ENCODE results near the gene CARD14.
"Not testable (repeated sequence)": the region's sequence is repeated elsewhere in the genome, so short reads cannot be mapped to it uniquely, and the experiment has no call there.

The CARD14 gene

DNA sequence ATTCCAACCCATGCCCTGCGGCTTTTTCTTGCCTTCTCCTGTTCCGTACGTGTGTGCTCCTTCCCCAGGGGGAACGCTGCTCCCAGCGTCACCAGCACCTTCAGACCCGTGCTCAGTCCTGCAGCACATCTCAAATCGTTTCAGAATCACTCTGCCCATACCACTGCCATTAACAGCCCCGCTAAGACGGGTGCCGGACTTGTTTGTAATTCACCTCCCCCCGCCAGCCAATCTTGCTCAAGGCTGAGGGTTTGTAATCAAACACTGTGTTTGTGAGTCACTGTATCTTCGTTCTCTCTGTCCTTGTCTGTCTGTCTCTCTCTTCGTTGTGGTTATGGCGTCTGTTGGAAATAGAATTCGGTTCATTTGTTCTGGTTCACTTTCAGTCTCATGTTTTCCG, 17.3 kb downstream of the CARD14 start:
- no peak for DNase-seq

DNA sequence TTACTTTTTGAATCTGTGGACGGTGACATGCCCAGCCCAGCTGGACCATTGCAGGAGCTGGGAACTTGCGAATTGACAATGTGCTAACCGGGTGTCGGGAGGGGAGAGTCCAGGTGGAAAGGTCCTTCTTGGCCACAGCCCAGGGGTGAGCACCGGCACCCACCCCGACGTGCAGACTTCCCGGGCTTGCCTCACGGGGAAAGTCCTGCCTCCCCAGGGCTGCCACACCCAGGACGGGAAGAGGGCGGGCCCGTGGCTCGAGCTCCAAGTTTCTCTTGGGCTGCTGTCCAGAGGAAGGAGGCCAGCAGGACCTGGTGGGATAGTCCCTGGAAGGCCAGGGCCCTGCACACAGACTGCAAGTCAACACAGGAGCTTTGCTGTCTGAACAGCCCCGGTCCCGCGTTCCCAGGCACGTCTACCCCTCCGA, 17.7 kb downstream of the CARD14 start:
- no peak for DNase-seq

DNA sequence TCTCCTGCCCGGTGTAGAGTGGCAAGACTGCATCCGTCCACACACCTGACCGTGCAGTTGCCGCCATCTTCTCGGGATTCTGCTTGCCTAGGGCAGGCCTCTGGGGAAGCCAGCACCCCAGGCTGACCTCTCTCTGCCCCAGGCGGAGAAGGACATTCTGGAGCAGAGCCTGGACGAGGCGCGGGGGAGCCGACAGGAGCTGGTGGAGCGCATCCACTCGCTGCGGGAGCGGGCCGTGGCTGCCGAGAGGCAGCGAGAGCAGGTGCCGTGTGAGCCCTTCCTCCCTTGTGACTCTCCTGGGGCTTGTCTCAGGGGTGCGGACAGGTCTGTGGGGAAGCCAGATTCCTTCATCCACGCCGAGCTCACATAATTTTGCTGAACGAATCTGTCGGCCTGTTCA, 19.8 kb downstream of the CARD14 start:
- DNase-seq: no peak

DNA sequence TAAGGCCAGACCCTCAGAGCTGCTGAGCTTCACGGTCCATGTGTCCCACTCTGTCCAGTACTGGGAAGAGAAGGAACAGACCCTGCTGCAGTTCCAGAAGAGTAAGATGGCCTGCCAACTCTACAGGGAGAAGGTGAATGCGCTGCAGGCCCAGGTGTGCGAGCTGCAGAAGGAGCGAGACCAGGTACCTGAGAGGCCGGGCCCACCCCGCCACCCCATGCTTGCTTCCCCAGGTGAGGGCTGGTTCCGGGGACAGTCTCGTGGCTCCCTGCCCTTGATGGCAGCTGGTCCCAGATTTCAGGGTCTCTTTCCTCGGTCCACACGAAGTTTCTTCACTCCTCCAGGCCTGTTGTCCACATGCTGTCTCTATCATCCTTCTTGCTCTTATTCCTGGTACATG, 20.9 kb downstream of the CARD14 start:
- no peak for DNase-seq

DNA sequence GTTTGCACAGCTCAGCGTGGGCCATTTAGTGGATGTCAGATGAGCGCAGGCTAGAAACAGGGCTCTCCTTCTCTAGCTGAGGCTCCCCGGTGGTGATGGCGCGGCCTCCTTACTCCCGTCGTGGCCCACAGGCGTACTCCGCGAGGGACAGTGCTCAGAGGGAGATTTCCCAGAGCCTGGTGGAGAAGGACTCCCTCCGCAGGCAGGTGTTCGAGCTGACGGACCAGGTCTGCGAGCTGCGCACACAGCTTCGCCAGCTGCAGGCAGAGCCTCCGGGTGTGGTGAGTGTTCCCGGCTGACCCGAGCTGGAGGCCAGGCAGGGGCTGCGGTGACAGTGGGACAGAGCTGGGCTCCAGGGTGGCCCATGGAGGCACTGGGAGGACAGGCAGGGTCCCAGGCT, 21.4 kb downstream of the CARD14 start:
- no peak for DNase-seq

DNA sequence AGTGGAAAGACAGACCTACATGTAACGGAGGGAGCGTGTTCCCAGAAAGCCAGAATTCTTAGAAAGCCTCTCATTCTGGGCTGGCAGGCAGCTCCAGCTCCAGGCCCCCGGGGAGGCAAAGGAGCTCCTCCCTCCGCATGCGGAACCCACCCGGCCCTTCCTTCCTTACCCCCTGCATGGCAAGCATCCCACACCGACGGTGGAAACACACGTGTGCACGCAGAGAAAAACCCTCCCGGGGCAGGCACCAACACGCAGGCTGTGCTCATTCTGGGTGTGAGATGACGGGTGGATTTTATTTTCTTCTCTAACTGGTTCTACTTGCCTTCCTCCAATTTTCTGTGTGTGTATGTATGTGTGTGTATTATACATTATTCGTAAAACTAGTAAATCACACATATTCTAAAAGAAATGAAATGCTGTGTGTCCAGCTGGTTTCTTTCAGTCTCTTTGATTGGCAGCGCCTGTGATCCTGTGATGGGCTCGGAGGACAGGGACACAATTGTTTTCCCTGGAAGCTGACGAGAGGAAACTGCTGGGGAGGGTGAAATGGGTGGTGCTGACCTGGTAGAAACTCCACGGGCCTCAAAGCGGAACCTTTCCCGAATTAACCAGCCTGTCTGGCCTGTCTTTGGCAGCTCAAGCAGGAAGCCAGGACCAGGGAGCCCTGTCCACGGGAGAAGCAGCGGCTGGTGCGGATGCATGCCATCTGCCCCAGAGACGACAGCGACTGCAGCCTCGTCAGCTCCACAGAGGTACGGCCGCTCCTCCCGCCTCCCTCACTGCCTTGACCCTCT, 22.2 kb downstream of the CARD14 start:
- DNase-seq: peak; percentile 13

DNA sequence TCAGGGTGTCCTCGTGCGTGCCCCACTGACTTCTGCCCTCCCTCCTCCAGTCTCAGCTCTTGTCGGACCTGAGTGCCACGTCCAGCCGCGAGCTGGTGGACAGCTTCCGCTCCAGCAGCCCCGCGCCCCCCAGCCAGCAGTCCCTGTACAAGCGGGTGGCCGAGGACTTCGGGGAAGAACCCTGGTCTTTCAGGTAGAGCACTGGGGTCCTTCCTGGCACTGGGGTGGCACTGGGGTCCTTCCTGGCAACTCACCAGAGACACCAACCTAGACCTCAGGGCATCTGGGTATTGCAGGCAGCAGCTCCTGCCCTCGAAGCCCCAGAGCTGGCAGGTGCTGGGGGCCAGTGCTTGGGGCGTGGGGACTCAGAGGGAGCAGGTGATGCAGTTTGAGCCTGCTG, 25.3 kb downstream of the CARD14 start:
- DNase-seq: no peak

DNA sequence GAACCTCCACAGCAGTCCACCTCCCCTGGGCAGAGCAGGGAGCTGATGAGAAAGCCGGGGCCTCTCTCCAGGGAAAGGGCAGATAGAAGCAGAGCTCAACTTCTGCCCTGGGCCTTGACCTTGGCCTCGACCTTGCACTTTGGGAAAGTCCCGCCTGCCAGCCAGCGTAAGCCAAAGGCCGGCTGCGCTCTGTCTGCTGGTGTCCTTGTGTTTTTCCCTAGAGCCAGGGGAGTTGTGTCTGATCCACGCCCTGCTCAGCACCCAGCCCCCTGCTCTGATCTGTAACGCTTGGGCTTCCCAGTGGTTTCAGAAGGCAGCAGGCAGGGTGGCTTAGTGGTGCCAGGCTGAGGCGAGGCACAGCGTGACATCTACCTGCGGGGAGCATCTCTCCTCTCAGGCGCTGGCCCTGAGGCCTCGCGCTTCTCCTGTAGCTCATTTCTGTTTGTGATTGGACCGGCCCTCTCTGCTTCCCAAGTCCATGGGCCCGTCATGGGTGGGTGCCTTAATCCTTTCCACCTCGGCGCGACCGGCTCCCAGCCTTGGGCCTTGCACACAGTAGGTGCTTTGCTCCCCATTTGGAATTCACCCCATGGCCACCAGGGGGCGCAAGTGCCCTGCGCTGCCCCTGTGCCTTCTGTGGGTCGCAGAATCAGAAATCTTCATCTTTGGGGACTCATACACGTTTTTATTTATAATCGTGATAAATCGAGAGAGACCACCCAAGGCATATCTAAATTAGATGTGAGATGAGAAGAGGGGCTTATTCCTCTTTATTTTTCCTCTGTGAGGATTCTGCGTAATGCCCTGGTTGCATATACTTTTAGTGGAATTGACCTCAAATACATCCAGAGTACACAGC, 26.1 kb downstream of the CARD14 start:
- DNase-seq: no peak

DNA sequence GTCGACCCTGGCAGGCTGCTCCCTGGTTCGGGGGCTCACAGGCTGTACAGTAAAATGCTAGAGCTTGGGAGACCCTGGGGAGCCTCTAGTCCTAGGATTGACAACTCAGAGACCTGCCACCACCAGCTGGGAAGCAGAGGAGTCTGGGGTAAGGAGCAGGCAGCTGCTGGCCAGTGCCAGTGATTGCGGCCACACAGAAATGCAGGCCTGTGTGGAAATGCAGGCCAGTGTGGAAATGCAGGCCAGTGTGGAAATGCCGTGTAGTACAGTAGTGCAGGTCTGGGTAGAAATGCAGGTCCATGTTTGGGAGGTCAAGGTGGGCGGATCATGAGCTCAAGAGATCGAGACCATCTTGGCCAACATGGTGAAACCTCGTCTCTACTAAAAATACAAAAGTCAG, 26.8 kb downstream of the CARD14 start:
- DNase-seq: no peak

DNA sequence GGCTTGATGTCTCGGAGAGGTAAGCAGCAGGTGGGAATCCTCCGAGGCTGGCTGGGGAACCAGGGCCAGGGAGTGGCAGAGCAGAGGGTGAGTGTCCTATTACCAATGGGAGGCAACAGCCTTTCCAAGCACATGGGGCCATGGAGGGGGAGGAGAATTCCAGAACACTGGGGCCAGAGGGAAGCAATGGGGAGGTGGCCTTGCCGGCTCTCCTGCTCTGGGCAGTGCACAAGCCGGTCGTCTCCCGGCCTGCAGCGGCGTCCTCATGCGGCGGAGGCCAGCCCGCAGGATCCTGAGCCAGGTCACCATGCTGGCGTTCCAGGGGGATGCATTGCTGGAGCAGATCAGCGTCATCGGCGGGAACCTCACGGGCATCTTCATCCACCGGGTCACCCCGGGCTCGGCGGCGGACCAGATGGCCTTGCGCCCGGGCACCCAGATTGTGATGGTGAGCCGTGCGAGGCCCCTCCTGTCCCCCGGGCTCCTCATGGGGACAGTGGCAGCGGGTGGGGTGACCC, 28.4 kb downstream of the CARD14 start:
- DNase-seq: peak; percentile 54

DNA sequence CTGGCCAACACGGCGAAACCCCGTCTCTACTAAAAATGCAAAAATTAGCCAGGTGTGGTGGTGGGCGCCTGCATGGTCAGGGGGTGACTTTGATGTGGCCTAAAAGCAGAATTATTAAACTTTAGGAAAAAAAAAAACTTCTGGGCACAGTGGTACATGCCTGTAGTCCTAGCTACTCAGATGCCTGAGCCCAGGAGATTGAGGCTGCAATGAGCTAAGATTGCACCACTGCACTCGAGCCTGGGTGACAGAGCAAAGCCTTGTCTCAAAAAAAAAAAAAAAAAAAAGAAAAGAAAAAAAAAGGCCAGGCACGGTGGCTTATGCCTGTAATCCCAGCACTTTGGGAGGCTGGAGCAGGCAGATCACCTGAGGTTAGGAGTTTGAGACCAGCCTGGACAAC, 29.5 kb downstream of the CARD14 start:
- DNase-seq: not testable (repeated sequence)

DNA sequence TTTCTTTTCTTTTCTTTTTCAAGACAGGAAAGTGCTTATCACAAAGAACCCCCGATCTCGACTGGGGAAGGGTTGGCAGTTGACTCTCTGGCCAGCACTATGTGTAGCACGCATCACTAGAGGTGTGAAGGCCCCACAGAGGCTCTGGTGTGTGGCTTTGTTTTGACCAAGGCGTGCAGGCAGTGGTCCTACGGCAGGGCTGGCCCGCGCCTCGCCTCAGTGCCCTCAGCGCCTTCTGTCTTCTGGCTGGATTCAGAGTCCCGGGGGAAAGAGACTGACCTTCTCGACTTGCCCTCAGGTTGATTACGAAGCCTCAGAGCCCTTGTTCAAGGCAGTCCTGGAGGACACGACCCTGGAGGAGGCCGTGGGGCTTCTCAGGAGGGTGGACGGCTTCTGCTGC, 31.6 kb downstream of the CARD14 start:
- no peak for DNase-seq

DNA sequence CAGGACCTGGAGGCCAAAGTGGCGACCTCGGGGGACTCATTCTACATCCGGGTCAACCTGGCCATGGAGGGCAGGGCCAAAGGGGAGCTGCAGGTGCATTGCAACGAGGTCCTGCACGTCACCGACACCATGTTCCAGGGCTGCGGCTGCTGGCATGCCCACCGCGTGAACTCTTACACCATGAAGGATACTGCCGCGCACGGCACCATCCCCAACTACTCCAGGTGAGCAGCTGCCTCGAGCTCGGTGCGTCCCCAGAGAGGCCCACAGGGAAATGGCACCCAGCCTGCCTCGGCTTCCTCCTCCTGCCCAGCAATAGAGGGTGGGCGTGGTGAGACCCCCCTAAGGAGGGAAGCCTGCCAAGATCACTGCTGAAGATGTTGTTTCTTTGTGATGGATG, 32.4 kb downstream of the CARD14 start:
- no peak for DNase-seq

DNA sequence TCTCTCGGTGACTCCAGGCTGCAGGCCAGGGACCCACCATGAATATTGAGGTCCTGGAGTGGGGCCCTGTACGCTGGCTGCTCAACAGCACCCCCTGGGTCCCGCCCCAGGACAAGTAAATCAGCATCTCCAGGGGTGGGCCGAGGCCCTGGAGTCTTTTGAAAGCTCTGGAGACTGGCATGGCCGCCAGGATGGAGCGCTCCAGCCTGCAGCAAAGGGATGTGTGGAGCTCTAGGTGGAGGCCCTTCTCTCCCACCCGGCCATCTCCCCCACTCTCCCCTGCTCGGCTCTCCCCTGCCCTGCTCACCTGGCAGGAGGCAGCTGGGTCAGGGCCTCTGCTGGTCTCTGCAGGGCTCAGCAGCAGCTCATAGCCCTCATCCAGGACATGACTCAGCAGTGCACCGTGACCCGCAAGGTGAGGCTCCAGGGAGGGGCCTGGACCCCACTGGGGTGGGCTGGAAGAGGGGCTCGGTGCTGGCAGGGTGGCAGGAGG, 33.7 kb downstream of the CARD14 start:
- no peak for DNase-seq

DNA sequence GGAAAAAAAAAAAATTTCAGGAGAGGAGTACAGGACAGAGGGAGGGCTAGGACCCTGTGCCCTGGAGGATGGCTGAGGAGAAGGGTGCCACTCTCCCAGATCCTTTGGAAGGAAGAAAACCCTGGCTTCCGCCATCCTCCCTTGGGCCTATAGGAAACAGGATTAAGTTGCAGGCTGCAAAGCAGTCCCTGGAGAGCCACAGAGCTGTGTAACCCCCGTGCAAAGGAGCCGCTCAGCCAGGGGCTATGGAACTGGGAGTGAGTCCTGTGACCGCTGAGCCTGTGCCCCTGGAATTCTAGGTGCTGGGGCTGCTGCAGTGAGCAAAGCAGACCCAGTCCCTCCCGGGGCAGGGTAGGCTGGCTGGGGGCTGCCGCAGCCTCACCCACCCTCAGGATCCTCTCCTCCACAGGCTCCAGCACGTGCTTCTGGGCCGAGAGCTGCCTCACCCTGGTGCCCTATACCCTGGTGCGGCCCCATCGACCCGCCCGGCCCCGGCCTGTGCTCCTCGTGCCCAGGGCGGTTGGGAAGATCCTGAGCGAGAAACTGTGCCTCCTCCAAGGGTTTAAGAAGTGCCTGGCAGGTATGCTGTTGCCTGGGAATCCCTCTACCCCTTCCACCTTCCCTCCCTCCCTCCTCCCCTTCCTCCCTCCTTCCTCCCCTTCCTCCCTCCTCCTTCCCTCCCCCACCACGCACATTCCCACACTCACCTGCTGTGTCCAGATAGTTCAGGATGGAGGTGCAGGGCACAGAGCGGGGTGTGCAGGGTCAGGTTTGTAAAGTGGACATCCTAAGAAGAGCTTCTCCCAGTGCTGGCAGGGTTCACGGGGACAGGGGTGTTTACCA, 35.0 kb downstream of the CARD14 start:
- DNase-seq: no peak

DNA sequence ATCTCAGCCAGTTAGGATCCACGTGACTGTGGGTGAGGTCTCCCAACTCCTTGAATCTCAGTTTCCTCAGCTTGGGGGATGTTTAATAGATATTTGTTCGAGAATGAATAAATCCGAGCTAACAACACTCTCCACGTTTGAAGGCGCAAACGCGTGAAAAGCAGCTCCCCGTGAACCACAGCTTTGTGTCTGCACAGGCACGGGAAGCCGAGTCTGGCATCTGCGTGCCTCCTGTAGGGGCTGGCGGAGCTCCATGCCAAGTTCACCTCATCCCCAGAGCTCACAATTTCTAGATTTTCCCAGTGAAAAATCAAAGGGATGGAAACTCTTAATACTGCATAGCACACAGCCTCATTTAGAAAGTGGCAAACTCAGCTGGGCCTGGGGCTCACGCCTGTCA, 36.0 kb downstream of the CARD14 start:
- no peak for DNase-seq

DNA sequence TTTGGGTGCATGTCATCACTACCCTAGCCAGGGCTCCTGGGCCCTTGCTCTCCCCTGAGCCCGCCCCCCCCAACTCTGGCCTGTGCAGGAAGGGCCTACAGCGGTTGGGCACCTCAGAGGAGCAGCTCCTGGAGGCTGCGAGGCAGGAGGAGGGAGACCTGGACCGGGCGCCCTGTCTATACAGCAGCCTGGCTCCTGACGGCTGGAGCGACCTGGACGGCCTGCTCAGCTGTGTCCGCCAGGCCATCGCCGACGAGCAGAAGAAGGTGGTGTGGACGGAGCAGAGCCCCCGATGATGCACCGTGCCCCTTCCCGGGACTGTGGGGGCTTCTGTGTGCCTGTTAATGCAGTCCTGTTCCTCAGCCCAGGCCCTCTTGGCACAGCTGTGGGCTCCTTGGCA, 38.2 kb downstream of the CARD14 start:
- no peak for DNase-seq

DNA sequence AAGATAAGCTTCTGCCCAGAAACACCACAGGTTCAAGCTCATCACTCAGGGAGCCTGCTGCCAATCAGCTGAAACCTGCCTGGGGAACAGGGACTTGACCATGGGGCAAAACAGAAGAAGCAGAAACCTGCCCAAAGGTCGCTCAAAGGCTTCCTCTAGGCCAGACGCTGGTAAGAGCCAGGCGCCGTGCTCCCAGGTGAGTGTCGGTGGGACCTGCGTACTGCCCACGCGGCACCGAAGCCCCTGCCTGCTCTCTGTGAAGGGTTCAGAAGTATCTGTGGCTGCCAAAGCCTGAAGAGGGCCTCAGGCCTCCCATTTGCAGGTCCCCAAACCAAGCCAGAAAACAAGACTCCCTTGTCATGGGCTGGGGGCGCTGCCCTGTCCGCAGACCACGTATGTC, 39.9 kb downstream of the CARD14 start:
- DNase-seq: no peak

DNA sequence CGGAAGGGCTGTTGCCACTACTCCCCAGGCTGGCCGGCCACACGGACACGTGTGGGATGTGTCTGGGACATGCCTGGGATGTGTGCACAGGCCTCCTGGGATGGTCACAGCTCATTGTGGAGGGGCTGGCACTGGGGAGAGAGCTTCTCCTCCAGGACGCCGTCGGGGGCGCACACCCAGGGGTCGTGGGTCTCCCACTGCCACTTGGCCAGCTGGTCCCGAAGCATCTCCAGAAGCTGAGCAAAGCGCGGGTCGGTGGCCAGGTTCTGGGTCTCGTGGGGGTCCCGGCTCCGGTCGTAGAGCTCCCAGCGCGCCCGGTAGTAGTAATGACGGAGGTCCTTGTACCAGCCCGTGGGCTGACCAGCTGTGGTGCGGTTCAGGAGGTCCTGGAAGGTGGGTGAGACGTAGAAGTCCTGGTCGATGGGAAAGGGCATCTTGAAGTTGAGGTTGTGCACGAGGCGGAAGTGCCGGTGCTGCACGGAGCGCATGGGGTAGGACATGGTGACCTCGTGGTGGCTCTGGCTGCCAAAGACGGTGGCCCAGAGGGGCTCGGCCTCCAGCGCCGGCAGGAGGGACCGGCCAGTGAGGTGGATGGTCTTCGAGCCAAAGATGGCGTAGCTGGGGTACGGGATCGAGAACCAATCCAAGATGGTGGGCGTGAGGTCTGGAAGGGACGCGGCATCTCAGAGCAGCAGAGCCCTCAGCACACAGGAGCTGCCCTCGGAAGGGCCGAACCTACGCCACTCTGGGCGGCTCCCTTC, 40.7 kb downstream of the CARD14 start:
- DNase-seq: no peak

DNA sequence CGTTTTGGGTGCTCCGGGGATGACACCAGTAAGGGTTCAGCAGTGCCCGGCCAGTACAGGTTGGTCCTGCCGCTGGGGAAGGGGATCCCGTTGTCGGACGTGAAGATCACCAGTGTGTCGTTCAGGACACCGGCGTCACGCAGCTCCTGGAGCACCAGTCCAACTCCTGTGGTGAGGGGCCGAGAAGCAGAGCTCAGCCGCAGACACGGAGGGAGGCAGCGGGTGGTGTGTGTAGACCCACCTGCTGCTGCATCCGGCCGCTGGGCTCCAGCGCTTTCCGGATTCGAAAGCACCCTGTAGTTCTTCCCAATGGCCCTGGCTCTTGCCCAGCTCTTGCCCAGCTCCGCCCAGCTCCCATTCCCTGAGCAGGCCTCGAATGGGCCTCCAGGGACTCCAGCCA, 42.3 kb downstream of the CARD14 start:
- DNase-seq: no peak

DNA sequence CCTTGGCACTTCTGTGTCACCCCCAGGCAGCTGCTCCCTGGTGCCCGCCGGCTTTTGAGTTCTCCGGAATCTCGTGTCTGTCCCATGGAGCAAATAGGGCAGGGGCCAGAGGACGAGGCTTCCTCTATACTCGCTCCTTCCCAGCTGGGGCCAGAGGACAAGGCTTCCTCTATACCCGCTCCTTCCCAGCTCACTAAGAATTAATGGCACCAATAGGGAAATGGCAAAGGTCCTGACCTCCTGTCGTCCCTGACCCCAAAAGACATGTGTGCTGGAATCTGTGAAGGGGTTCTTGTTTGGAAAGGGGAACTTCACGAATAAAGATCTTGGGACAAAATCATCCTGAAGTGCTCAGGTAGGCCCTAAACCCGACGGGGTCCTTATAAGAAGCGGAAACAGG, 42.7 kb downstream of the CARD14 start:
- DNase-seq: no peak

DNA sequence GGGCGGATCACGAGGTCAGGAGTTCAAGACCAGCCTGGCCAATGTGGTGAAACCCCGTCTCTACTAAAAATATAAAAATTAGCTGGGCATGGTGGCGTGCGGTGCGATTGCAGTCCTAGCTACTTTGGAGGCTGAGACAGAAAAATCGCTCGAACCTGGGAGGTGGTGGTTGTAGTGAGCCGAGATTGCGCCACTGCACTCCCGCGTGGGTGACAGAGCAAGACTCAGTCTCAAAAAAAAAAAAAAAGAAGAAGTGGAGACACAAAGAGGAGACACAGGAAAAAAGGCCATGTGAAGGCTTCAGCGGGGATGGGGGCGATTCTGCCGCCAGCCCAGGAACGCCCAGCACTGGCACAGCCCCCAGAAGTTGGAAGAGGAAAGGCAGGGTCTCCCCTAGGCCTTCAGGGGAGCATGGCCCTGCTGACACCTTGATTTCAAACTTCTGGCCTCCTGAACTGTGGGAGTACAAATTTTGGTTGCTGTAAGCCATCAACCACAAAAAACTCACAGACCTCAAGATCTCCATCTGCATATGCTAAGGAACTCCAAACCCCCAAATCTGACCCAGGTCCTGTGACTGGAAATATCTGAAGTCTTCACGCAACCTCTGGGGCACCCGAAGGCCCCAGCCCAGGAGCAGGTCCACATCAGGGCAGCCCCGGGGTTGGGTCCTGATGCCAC, 43.3 kb downstream of the CARD14 start:
- no peak for DNase-seq
